Activated CD4-positive, CD25-positive, alpha-beta regulatory T cell treated with anti-CD3 and anti-CD28 coated beads, Interleukin-2, amount 50 U/mL, for 16 hours (primary cell): Measurements from ENCODE around the gene PHF3.
"Not testable (repeated sequence)": the region's sequence is repeated elsewhere in the genome, so short reads cannot be mapped to it uniquely, and the experiment has no call there.

Source experiments
- DNase-seq: peaks from one replicate; pipeline ENCODE4 v3.0.0-alpha.2; 2020; ENCODE audit warnings: low read depth, low spot score

PHF3 gene

DNA sequence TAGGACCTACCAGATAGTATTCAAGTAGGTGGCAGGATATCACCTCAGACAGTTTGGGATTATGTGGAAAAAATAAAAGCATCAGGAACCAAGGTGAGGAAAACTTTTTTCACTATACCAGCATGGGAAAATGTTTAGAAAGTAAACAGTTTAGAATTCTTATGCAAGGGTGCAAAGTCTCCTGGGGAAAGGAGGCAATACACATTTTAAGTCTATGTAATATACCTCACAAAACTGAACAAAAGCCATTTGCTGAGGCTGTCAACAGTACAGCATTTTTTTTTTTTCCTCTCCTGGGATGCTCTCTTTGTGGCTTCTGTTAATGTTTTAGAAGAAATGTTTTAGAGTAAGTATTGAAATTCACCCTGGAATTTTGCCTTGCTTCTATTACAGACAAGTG, 73.5 kb downstream of the PHF3 start:
- no peak for DNase-seq

DNA sequence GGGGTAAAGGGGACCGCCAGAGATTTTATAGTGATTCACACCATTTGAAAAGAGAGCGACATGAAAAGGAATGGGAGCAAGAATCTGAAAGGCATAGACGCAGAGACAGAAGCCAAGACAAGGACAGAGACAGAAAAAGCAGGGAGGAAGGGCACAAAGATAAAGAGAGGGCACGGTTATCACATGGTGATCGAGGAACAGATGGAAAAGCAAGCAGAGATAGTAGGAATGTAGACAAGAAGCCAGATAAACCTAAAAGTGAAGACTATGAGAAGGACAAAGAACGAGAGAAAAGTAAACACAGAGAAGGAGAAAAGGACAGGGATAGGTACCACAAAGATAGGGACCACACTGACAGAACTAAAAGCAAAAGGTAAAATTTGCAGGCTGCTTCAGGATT, 77.7 kb downstream of the PHF3 start:
- no peak for DNase-seq

- no peak for DNase-seq
Observed at GRCh38 chr6:63714091-63714490, 78.5 kb downstream of the PHF3 start.

GRCh38 chr6:63716169-63716568, 80.6 kb downstream of the PHF3 start:
- no peak for DNase-seq

DNA sequence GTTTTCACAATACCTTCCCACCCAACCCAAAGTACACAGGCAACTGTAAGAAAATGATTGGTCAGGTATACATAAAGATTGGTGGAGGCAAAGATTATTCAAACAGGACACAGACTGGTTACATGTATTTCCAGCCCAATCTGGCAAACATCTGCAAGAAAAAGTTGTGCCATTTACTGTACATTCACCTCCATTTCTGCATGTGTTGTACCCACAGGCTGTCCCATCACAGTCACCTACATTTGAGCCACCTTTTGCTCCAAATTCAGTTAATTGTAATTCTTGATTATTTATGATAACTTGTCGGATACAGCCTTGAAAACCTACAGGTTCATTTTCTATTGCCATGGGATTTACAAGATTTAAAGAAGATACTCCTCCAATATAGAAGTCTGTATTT, 85.6 kb downstream of the PHF3 start:
- no peak for DNase-seq

- DNase-seq, result no peak
Observed at GRCh38 chr6:63724721-63725120, 89.1 kb downstream of the PHF3 start.

DNA sequence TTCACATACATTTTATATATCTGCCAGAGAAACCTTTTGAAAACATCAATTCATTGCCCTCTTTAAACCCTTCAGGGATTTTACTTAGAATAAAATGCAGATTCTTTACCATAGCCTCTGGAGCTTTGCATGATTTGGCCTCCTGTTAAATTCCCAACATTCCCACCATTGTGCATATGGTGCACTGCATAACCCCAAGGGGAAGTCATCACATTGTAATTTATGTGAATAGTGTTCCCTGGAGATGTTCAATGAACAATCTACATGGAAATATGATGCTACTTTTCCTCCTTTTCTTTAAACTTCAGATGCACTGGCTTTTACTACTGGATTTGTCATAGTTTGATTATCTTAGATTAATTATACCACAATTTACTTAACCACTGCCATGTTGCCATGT, 94.7 kb downstream of the PHF3 start:
- DNase-seq, result no peak

GRCh38 chr6:63731930-63732329, 96.3 kb downstream of the PHF3 start:
- no peak for DNase-seq

DNA sequence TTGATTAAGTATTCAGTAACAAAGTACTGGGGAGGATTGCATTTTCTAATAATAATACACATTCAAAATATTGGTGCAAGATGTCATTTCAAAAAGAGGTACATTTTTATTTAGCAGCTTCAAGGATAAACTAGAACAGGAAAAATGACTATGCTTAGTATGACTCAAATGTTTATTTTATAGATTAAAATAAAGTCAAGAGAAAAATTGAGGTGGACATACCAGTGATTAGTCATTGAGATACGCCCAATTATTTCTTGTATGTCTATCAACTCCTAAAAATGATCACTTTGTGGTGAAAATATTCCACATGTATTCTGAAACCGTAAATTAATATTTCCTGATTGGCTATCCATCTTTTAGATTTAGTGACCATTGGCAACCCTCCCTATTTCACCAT, 96.7 kb downstream of the PHF3 start:
- no peak for DNase-seq

DNA sequence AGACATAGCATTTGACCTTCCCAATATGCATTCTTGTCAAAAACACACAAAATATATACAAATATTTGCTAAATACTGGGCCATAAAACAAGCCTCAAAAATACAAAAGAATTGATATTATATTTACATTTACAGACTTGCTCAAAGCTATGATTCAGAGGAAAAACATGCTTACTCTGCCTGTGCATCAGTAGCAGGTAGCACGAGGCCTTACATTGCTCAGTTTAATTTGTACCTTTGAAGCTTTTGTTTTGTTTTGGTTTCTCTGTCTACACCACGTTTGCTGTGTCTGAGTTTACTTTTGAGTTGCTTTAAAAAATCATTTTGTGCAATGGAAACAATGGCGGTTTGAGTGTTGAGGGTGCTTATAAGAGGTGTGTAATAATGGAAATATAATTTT, 99.3 kb downstream of the PHF3 start:
- no peak for DNase-seq

DNA sequence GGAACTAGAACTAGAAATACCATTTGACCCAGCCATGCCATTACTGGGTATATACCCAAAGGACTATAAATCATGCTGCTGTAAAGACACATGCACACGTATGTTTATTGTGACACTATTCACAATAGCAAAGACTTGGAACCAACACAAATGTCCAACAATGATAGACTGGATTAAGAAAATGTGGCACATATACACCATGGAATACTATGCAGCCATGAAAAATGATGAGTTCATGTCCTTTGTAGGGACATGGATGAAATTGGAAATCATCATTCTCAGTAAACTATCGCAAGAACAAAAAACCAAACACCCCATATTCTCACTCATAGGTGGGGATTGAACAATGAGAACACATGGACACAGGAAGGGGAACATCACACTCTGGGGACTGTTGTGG, 102.6 kb downstream of the PHF3 start:
- not testable (repeated sequence) for DNase-seq

DNA sequence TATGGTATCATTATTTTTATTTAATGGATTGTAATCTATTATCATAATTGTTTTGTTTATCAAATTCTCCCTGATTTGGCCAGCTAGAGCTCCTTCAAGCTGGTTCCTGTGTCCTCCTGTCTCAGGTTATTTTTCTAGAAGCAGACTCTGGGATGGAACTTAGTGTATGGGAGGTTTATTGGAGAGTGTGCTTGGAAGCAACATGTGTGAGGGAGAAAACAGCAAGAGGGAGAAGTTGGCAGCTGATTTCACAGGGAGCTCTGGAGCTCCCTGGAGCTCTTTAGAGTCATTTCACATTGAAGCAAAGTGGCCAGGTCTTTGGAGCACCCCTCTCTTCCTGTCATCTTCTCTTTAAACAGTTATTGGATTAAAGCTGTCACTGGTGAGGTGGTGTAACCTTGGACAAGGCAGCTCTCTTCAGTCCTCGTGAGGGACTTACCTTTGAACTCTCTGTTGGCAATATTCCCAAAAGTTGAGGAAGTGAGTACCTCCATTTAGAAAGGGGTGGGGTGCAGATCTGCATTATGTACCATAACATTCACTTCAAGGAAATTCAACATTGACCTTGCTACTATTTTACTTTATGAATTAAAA, 103.6 kb downstream of the PHF3 start:
- no peak for DNase-seq

DNA sequence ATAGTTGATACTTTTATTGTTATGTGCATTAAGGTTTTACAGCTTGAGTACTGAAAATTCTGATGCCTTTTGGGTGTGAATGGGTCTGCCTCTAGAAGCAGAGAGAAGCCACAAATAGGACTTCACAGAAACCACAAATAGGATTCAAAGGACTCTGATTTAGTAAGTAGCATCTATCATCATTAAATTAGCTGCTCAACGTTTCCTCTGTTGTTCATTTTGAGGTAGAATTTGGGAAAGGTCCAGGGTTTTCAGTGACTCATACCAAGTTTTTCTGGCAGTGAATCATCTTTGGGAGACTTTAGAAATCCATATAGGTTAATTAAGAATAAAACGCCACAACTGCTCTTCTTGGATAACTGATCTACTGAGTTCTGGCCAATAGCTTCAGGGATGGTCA, 105.1 kb downstream of the PHF3 start:
- no peak for DNase-seq

GRCh38 chr6:63742060-63742459, 106.5 kb downstream of the PHF3 start:
- DNase-seq, result no peak

GRCh38 chr6:63743691-63744090, 108.1 kb downstream of the PHF3 start:
- no peak for DNase-seq

DNA sequence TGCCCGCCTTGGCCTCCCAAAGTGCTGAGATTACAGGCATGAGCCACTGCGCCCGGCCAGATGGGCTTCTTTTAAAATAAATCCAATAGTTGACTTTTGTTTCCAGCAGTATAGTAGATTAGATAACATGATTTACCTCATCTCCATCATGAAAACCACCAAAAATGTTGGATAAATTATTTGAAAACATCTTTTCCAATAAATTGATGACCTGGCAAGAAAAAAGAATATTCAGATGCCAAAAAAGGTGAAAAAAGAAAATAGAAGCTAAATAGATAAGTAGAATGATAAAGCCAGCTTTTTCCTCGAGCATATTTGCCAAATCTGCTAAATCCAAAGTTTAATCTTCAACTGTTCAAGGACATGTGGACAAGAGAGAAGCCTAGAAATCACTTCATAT, 109.2 kb downstream of the PHF3 start:
- DNase-seq, result no peak

DNA sequence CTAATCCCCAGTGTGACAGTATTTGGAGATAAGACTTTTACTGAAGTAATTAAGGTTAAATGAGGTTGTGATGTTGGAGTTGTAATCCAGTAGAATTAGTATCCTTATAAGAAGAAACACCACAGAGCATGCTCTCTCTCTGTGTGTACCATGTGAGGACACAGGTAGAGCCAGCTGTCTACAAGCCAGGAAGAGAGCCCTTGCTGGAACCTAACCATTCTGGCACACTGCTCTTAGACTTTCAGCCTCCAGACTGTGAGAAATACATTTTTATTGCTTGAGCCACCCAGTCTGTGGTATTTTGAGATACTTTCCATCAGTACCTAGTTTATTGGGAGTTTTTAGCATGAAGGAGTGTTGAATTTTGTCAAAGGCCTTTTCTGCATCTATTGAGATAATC, 110.2 kb downstream of the PHF3 start:
- no peak for DNase-seq

- DNase-seq, result no peak
Observed at GRCh38 chr6:63750400-63750799, 114.8 kb downstream of the PHF3 start.

DNA sequence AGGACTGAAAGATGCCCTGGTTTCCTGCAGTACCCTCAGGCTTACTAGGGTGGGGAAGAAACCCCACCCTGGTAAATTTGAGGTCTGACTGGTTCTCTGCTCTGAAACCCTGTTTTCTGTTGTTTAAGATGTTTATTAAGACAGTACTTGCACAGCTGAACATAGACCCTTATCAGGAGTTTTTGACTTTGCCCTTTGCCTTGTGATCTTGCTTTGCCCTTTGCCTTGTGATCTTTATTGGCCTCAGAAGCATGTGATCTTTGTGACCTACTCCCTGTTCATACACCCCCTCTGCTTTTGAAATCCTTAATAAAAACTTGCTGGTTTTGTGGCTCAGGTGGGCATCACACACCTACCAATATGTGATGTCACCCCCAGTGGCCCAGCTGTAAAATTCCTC, 121.7 kb downstream of the PHF3 start:
- DNase-seq, result not testable (repeated sequence)

DNA sequence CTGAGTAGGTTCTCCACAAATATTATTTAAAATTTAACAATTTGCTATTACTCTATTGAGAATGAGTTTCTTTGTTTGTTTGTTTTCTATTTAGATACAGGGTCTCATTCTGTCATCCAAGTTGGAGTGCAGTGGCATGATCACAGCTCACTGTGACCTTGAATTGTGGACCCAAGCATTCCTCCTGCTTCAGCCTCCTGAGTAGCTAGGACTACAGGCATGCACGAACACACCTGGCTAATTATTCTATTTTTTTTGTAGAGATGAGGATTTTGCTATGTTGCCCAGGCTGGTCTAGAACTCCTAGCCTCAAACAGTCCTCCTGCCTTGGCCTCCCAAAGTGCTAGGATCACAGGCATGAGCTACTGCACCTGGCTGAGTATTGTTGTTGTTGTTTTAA, 122.2 kb downstream of the PHF3 start:
- DNase-seq, result no peak

- DNase-seq, result no peak
Observed at GRCh38 chr6:63759605-63760105, 124.1 kb downstream of the PHF3 start.

DNA sequence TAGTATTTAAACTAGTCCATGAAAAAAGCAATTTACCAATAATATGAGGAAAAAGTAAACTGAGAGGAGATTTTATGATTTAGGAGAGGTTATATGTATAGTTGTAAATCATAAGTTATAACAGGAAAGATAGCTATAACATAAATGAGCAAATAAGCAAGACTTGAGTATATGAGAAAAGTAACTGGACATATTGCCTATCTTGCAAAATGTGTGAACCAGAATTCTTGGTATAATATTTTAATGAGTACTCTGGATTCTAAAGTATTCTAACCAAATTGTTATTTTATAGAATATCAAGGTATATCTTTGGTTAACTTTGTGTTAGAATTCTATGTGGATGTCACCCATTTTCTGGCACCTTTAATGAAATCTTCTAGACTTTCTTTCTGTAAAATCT, 124.6 kb downstream of the PHF3 start:
- DNase-seq, result no peak

- no peak for DNase-seq
Observed at GRCh38 chr6:63764318-63764916, 128.8 kb downstream of the PHF3 start.
